Suprapubic skin (tissue), 3 donors: ENCODE measurements around the gene COL23A1.

Experiments used
- CTCF ChIP-seq, 2 donors: fragments of 200-600 bp in 1 of 2; fragments of 450-650 bp in 1 of 2; sonication (generic) in 1 of 2; IDR thresholded peaks; one replicate each; pipeline ENCODE4 v1.5.1; 2016 to 2019; ENCODE audit warnings: antibody characterized with exemption in 2 of 2, mild to moderate bottlenecking in 1 of 2, moderate library complexity in 1 of 2
- POLR2A ChIP-seq, 2 donors: fragments of 450-650 bp; IDR thresholded peaks; one replicate each; pipeline ENCODE4 v1.6.1; 2017; ENCODE audit warnings: antibody characterized with exemption in 2 of 2, mild to moderate bottlenecking in 2 of 2, moderate library complexity in 2 of 2

GRCh38 chr5:178547753-178548415 is 42.3 kb downstream of the COL23A1 start:
- TF ChIP-seq CTCF (IDR thresholded peaks at IDR 0.05) (no peak), POLR2A (IDR thresholded peaks at IDR 0.05) (no peak)
